ENCODE data around the gene ITPR1. TPM values are rescaled to one million over a fixed set of nuclear protein-coding genes. Genes with fewer than 3 reads are reported as not detected.

The ITPR1 gene
- total and polyA plus RNA-seq, 2 of the 4 experiments (the other 2 are of a cell fraction), result 1.8 to 5.7 TPM

GRCh38 chr3:4601892-4602291 is 108.7 kb downstream of the ITPR1 start:
- Histone ChIP-seq H2BK5ac (ENCODE audit: low read depth, low read length, poor library complexity, severe bottlenecking) (no peak overlapping the region), H3K14ac (replicated peaks; ENCODE audit: low read depth, low read length) (no peak overlapping the region), H3K27ac (ENCODE audit: insufficient read depth, low read length) (no peak overlapping the region), H2AK5ac (ENCODE audit: low read depth, low read length) (no peak overlapping the region), H3K4me3 (ENCODE audit: insufficient read depth, low read depth, low read length) (no peak overlapping the region), H4K91ac (ENCODE audit: insufficient read depth, low read depth, low read length) (no peak overlapping the region), H4K8ac (ENCODE audit: low read depth in 2 of 2, low read length in 2 of 2) (no peak overlapping the region), H2AFZ (replicated peaks; ENCODE audit: low read length, poor library complexity) (no peak overlapping the region), H2AK9ac (replicated peaks; ENCODE audit: low read depth, low read length, poor library complexity) (no peak overlapping the region), H3K27me3 (ENCODE audit: control insufficient read depth, insufficient read depth, low read length) (no peaks in the 10 kb centered on the region), H3K4me1 (ENCODE audit: control insufficient read depth, insufficient read depth, low read length) (no peaks in the 10 kb centered on the region), H3K23ac (ENCODE audit: low read depth, low read length) (no peak overlapping the region), H3K9me1 (ENCODE audit: insufficient read depth, low read length) (no peaks in the 10 kb centered on the region), H3K9me3 (ENCODE audit: control insufficient read depth, insufficient read depth, low read length) (no peaks in the 10 kb centered on the region), H4K5ac (ENCODE audit: low read depth, low read length) (no peak overlapping the region), H2BK15ac (ENCODE audit: low read depth, low read length) (no peak overlapping the region), H2BK120ac (ENCODE audit: low read depth, low read length) (no peak overlapping the region), H3K9ac (ENCODE audit: low read depth, low read length) (no peak overlapping the region), H3K18ac (ENCODE audit: low read depth, low read length) (no peak overlapping the region), H3K79me1 (ENCODE audit: low read depth in 1 of 2, low read length in 2 of 2) (no peaks in the 10 kb centered on the region), H3K56ac (ENCODE audit: extremely low read depth, insufficient read depth, low read length) (no peak overlapping the region), H4K20me1 (ENCODE audit: insufficient read depth, low read length) (no peaks in the 10 kb centered on the region), H3K36me3 (ENCODE audit: control insufficient read depth, insufficient read depth, low read length) (no peaks in the 10 kb centered on the region), H3K4me2 (ENCODE audit: low read depth, low read length) (no peak overlapping the region), H3K4ac (ENCODE audit: low read depth, low read length) (no peak overlapping the region), H2BK20ac (ENCODE audit: low read depth, low read length) (no peak overlapping the region)
- in situ Hi-C loops (cut with MboI; ENCODE audit: low sequenced_read_pairs) (no loop called here), dilution Hi-C loops (cut with HindIII; ENCODE audit: low sequenced_read_pairs, unreplicated experiment) (no loop called here), intact Hi-C loops (cut with micrococcal nuclease) (no loop called here)
- POLR2A ChIA-PET (ENCODE audit: unreplicated experiment), result no interaction called here
- ATAC-seq (ENCODE audit: low read depth), result no peak
- CTCF ChIA-PET, result interaction anchor here (0.7 to 1.2 kb wide), 2 partner anchors 112 to 251 kb away, joined by 3 read pairs; no protein-coding TSS in a partner anchor
- no CpG with 5 or more reads among the region's 3 CpGs for WGBS, 2 experiments (ENCODE audit: extremely low coverage in 2 of 2, insufficient read length in 1 of 2)
- no TSS peak for BruUV-seq (replicated peaks)
- DNase-seq, result no peak
- TF ChIP-seq CHD1 (IDR thresholded peaks at IDR 0.05; ENCODE audit: low read depth, low read length), result no peak
- TF ChIP-seq NFE2L2 (IDR thresholded peaks at IDR 0.05; ENCODE audit: low read depth, low read length), result peak; percentile 6; the same call in 1 of the 2 replicates
